GM12878 (cell line): ENCODE results near the gene KLB. TPM values are rescaled to one million over a fixed set of nuclear protein-coding genes. Genes with fewer than 3 reads are reported as not detected.

Experiments
- ATAC-seq: fragments of 200-7000 bp; cut with Tn5 transposase; 3 replicates; pipeline ENCODE4 v1.9.1; 2020; ENCODE audit warnings: mild to moderate bottlenecking, moderate library complexity
- BruUV-seq: library from RNA; stranded (reverse); fragments of 400-500 nt; replicated peaks from 2 replicates; lab custom pipeline; 2021; lab: Mats Ljungman, UMichigan
- CTCF ChIA-PET: fragments of 300-600 bp; sonication (Branson Sonifier 250); formaldehyde crosslinking; extraction: SDS; loops from one replicate; lab custom pipeline; 2021; ENCODE audit warnings: inconsistent platforms; lab: Yijun Ruan, JAX
- POLR2A ChIA-PET: fragments of 350-600 bp; formaldehyde crosslinking; extraction: SDS; loops from one replicate; lab custom pipeline; 2021; ENCODE audit warnings: inconsistent platforms; lab: Charles Lee
- RAD21 ChIA-PET: fragments of 300-600 bp; sonication (Branson Sonifier 250); formaldehyde crosslinking; loops from one replicate; lab custom pipeline; 2023; ENCODE audit warnings: antibody characterized with exemption; ENCODE audit not compliant: unreplicated experiment; lab: Charles Lee
- SMC1A ChIA-PET: fragments of 300-600 bp; sonication (Branson Sonifier 250); formaldehyde crosslinking; loops from one replicate; lab custom pipeline; 2023; ENCODE audit not compliant: unreplicated experiment, uncharacterized antibody; lab: Charles Lee
- DNase-seq: peaks from one replicate; pipeline ENCODE4 v3.0.0-alpha.2; 2011; ENCODE audit warnings: low read depth, low spot score
- FAIRE-seq: peaks from 3 replicates; lab custom pipeline; 2011; peaks lifted over from hg19 to GRCh38; lab: Jason Lieb, UNC
- H2AFZ ChIP-seq: 2 replicates; pipeline ENCODE4 v1.6.0; 2011; ENCODE audit warnings: low read depth, low read length, control low read depth; ENCODE audit not compliant: control insufficient read depth
- H3K27ac ChIP-seq: 2 replicates; pipeline ENCODE4 v1.5.1; 2011; ENCODE audit warnings: control low read depth; ENCODE audit not compliant: control insufficient read depth, insufficient read depth
- H3K27me3 ChIP-seq, 2 experiments: replicated peaks in 1 of 2; 2 replicates each; pipeline versions ENCODE4 v1.6.0 to v1.6.1; 2011; ENCODE audit warnings: low read length in 1 of 2; ENCODE audit not compliant: control insufficient read depth in 2 of 2, insufficient read depth in 2 of 2
- H3K36me3 ChIP-seq, 2 experiments: 2 replicates each; pipeline ENCODE4 v1.5.1; 2011; ENCODE audit warnings: low read length in 1 of 2; ENCODE audit not compliant: control insufficient read depth in 2 of 2, insufficient read depth in 2 of 2
- H3K4me1 ChIP-seq: 2 replicates; pipeline ENCODE4 v1.6.1; 2011; ENCODE audit warnings: mild to moderate bottlenecking, low read length, moderate library complexity, mixed read lengths; ENCODE audit not compliant: control insufficient read depth, insufficient read depth
- H3K4me2 ChIP-seq: 2 replicates; pipeline ENCODE4 v1.6.0; 2011; ENCODE audit warnings: control low read depth; ENCODE audit not compliant: control insufficient read depth, insufficient read depth
- H3K4me3 ChIP-seq: fragments of 200-600 bp; sonication (generic); 2 replicates; pipeline ENCODE4 v1.5.1; 2016
- H3K79me2 ChIP-seq: 2 replicates; pipeline ENCODE4 v1.6.0; 2011; ENCODE audit warnings: low read length; ENCODE audit not compliant: control insufficient read depth, insufficient read depth
- H3K9ac ChIP-seq: 2 replicates; pipeline ENCODE4 v1.8.0; 2011; ENCODE audit warnings: low read length, control low read depth, mixed read lengths; ENCODE audit not compliant: control insufficient read depth, insufficient read depth
- H3K9me3 ChIP-seq: replicated peaks from 3 replicates; pipeline ENCODE4 v1.5.1; 2011; ENCODE audit warnings: mild to moderate bottlenecking, low read length; ENCODE audit not compliant: control insufficient read depth, insufficient read depth
- H4K20me1 ChIP-seq: 2 replicates; pipeline ENCODE4 v1.6.0; 2011; ENCODE audit not compliant: control insufficient read depth, insufficient read depth
- BHLHE40 ChIP-seq, 2 experiments: fragments of 450-650 bp in 1 of 2; IDR thresholded peaks; 2 replicates each; pipeline ENCODE4 v1.6.1; 2011 to 2017; ENCODE audit warnings: low read depth in 2 of 2, borderline replicate concordance in 1 of 2, improper control_type of control experiment in 1 of 2, low read length in 1 of 2, mild to moderate bottlenecking in 1 of 2
- EGR1 ChIP-seq, 2 experiments: IDR thresholded peaks; 1 replicate in 1 of 2; 2 replicates in 1 of 2; pipeline ENCODE4 v1.6.1; 2011 to 2012; ENCODE audit warnings: low read depth in 2 of 2, low read length in 2 of 2, borderline replicate concordance in 1 of 2, mild to moderate bottlenecking in 1 of 2, moderate library complexity in 1 of 2
- HDGF ChIP-seq: fragments of 450-650 bp; IDR thresholded peaks from 2 replicates; pipeline ENCODE4 v1.6.1; 2016; ENCODE audit warnings: antibody characterized with exemption
- MTA3 ChIP-seq: IDR thresholded peaks from 2 replicates; pipeline ENCODE4 v1.6.1; 2012; ENCODE audit warnings: low read length, inconsistent platforms, borderline replicate concordance
- RAD21 ChIP-seq: IDR thresholded peaks from 2 replicates; pipeline ENCODE4 v1.6.1; 2011; ENCODE audit warnings: mild to moderate bottlenecking, low read depth, low read length, moderate library complexity; ENCODE audit not compliant: insufficient read depth
- SIN3A ChIP-seq: IDR thresholded peaks from 2 replicates; pipeline ENCODE4 v1.6.1; 2012; ENCODE audit warnings: low read depth, low read length, improper control_type of control experiment
- WGBS: methylation state at CpG from one replicate; pipeline ENCODE4 v1.1.6; 2016; ENCODE audit warnings: low lambda C conversion rate; ENCODE audit not compliant: insufficient replicate concordance, insufficient coverage; ENCODE audit errors: missing lambda C conversion rate; 5-methylcytosine and 5-hydroxymethylcytosine counted together
- in situ Hi-C: fragments of 300-500 bp; cut with MboI; formaldehyde crosslinking; loops from 9 replicates; pipeline ENCODE4 v1.14.3; 2018; ENCODE audit warnings: mixed read lengths
- intact Hi-C: fragments of 100-400 bp; cut with micrococcal nuclease; formaldehyde crosslinking; loops from one replicate; pipeline ENCODE4 v1.14.2; 2022; ENCODE audit not compliant: unreplicated experiment
- polyA plus RNA-seq, 11 experiments: library from polyadenylated mRNA; depleted of rRNA in 4 of 11; unstranded in 6 of 11; stranded (reverse) in 5 of 11; fragments of >200 nt; fragmentation: Nextera tagmentation in 4 of 11; fragmentation: Illumina TruSeq in 1 of 11; extraction: Ambion mirVana in 4 of 11; extraction: Trizol in 1 of 11; gene quantifications; 1 replicate in 1 of 11; 2 replicates in 10 of 11; pipeline versions ENCODE4 v1.2.1 to v1.2.3, GENCODE V29; 2011 to 2016; ENCODE audit warnings: inconsistent platforms in 2 of 11, missing spikeins in 2 of 11, low read depth in 1 of 11
- total RNA-seq, 4 experiments: library from RNA; depleted of rRNA in 3 of 4; stranded (reverse); fragments of >200 nt in 3 of 4; fragmentation: Illumina TruSeq in 1 of 4; extraction: Trizol in 1 of 4; gene quantifications; 2 replicates each; pipeline versions ENCODE4 v1.2.1 to v1.2.3, GENCODE V29; 2013 to 2021
- TF ChIP-seq, protein P1 (sequence below): fragments of 150-350 bp; IDR thresholded peaks from 2 replicates; pipeline ENCODE4 v1.6.1; 2016; ENCODE audit warnings: low read depth, low read length
- TF ChIP-seq, protein P2 (sequence below), 3 experiments: IDR thresholded peaks in 2 of 3; conservative IDR thresholded peaks in 1 of 3; 2 replicates each; pipeline ENCODE4 v1.5.1; 2011; ENCODE audit warnings: low read depth in 3 of 3, low read length in 3 of 3, mild to moderate bottlenecking in 3 of 3, control low read depth in 2 of 3, moderate library complexity in 2 of 3, inconsistent platforms in 1 of 3, mixed read lengths in 1 of 3; ENCODE audit not compliant: control insufficient read depth in 2 of 3, insufficient read depth in 1 of 3; ENCODE audit errors: extremely low read depth in 1 of 3

KLB gene
- total and polyA plus RNA-seq, 10 of the 15 experiments (the other 5 are each of a cell fraction or from before 2014, with no cell fraction given): under 0.01 to 0.13 (median 0.04) TPM; not detected in 1

- H3K9me3 ChIP-seq: no peaks in the 10 kb centered on the region
- ATAC-seq (no peak), DNase-seq (no peak), FAIRE-seq (peak; percentile 13)
- WGBS: 38% methylated on average over 7 of the region's 7 CpGs
- RAD21 ChIA-PET: no interaction called here
- no peak overlapping the region for H3K27ac ChIP-seq
- H4K20me1 ChIP-seq: no peaks in the 10 kb centered on the region
- no peaks in the 10 kb centered on the region for H3K36me3 ChIP-seq
- H3K4me3 ChIP-seq: no peak overlapping the region
- CTCF ChIA-PET: interaction anchor here (0.6 to 2.3 kb wide), 3 partner anchors 9 to 534 kb away, joined by 3 to 10 read pairs (median 7); no protein-coding TSS in a partner anchor
- intact Hi-C loops: loop anchor here (10.0 kb wide), 1 partner anchor 301 kb away; no protein-coding TSS in a partner anchor
- no peaks in the 10 kb centered on the region for H3K4me1 ChIP-seq
- no peak overlapping the region for H3K4me2 ChIP-seq
- no peaks in the 10 kb centered on the region for H3K27me3 ChIP-seq
- no peak overlapping the region for H3K9ac ChIP-seq
- no peak overlapping the region for H2AFZ ChIP-seq
- no peaks in the 10 kb centered on the region for H3K79me2 ChIP-seq
- POLR2A ChIA-PET: no interaction called here
- BruUV-seq: no TSS peak
- TF ChIP-seq SIN3A (no peak), RAD21 (peak; percentile 40), MTA3 (no peak), HDGF (no peak), BHLHE40 (IDR thresholded peaks at IDR 0.05; ENCODE audit: borderline replicate concordance in 1 of 2, low read depth in 2 of 2, low read length in 1 of 2) (no peak), EGR1 (IDR thresholded peaks at IDR 0.05; ENCODE audit: borderline replicate concordance in 1 of 2, low read depth in 2 of 2, low read length in 2 of 2) (no peak)
- TF ChIP-seq, protein P1, sequence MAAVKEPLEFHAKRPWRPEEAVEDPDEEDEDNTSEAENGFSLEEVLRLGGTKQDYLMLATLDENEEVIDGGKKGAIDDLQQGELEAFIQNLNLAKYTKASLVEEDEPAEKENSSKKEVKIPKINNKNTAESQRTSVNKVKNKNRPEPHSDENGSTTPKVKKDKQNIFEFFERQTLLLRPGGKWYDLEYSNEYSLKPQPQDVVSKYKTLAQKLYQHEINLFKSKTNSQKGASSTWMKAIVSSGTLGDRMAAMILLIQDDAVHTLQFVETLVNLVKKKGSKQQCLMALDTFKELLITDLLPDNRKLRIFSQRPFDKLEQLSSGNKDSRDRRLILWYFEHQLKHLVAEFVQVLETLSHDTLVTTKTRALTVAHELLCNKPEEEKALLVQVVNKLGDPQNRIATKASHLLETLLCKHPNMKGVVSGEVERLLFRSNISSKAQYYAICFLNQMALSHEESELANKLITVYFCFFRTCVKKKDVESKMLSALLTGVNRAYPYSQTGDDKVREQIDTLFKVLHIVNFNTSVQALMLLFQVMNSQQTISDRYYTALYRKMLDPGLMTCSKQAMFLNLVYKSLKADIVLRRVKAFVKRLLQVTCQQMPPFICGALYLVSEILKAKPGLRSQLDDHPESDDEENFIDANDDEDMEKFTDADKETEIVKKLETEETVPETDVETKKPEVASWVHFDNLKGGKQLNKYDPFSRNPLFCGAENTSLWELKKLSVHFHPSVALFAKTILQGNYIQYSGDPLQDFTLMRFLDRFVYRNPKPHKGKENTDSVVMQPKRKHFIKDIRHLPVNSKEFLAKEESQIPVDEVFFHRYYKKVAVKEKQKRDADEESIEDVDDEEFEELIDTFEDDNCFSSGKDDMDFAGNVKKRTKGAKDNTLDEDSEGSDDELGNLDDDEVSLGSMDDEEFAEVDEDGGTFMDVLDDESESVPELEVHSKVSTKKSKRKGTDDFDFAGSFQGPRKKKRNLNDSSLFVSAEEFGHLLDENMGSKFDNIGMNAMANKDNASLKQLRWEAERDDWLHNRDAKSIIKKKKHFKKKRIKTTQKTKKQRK: no peak
- TF ChIP-seq, protein P2, sequence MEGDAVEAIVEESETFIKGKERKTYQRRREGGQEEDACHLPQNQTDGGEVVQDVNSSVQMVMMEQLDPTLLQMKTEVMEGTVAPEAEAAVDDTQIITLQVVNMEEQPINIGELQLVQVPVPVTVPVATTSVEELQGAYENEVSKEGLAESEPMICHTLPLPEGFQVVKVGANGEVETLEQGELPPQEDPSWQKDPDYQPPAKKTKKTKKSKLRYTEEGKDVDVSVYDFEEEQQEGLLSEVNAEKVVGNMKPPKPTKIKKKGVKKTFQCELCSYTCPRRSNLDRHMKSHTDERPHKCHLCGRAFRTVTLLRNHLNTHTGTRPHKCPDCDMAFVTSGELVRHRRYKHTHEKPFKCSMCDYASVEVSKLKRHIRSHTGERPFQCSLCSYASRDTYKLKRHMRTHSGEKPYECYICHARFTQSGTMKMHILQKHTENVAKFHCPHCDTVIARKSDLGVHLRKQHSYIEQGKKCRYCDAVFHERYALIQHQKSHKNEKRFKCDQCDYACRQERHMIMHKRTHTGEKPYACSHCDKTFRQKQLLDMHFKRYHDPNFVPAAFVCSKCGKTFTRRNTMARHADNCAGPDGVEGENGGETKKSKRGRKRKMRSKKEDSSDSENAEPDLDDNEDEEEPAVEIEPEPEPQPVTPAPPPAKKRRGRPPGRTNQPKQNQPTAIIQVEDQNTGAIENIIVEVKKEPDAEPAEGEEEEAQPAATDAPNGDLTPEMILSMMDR (IDR thresholded peaks at IDR 0.05 in 2 of 3, conservative IDR thresholded peaks at IDR 0.05 in 1 of 3; ENCODE audit: control insufficient read depth in 2 of 3, extremely low read depth in 1 of 3, insufficient read depth in 1 of 3, low read depth in 3 of 3, low read length in 3 of 3): peak; percentile 10 to 26 (median 21); a peak in 3 of 6 replicates
- in situ Hi-C loops: loop anchor here (25.0 kb wide), 1 partner anchor 524 kb away; no protein-coding TSS in a partner anchor
- SMC1A ChIA-PET: interaction anchor here (1.3 kb wide), 1 partner anchor 533 kb away, joined by 4 read pairs; no protein-coding TSS in a partner anchor
These were observed 29.2 kb downstream of the KLB start for GRCh38 chr4:39435659-39436563.
